Measurements from ENCODE around the gene LRRC63.
"Not testable (repeated sequence)": the region's sequence is repeated elsewhere in the genome, so short reads cannot be mapped to it uniquely, and the experiment has no call there.

LRRC63 gene

DNA sequence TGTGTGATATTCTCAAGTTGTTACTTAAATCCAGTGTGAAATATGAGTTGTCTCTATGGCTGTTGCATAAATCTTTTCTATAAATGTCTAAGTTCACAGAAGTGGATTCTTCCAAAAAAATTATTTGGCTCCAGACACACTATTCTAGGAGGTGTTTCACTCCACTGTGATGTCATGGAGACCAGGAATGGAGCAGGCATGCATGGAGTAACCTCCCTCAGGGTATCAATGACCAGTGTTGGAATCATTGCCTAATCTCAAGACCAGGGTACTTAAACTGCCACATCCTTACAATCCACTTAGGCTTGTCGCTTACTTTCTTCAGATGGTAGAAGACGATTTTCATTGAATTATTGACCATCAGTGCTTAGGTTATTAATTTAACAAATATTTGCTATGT, 55.4 kb downstream of the LRRC63 start:
- DNase-seq = no peak

DNA sequence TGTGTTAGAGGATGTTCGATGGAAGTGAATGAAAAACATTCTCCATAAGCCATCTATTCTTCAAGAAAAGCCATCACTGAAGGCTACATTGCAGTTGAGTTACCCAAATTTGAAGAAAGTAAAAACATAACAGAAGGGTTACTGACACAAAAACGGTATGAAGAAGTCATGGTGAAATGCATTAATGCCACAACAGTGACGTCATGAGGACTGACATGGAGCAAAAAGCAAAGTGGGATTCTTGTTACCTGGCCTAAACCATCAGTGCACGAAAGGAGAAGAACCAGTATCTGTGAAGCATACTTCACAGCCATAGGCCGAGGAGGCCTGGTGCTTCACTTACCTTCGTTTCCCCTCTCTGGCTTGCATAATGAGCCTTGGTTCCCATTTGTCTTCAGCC, 58.7 kb downstream of the LRRC63 start:
- no peak for DNase-seq

DNA sequence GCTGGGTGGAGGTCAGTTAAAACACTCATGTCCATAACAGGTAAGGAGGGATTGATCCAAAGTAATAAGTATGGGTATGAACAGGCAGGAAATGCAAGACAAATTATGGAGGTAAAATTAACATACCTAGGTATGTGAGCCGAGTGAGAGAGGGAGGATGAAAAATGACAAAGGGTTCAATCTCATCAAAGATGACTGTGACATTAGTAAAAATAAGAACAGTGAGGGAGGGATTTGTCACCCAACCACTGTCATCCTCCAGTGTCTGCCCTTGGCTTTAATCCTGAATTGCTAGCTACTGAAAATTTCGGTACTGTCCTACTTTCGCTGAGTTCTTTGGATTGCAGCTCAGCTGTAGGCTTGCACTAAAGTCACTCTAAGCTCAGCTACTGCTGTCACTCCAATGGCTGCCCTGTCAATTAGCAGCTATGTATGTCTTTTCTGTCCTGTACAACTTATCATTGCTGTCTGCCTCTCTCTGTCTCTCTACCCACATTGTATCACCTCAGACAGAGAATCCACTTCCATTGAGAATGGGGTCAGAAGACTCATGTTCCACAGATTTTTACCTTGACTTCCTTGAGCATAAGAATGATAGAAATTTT, 62.5 kb downstream of the LRRC63 start:
- DNase-seq = no peak

DNA sequence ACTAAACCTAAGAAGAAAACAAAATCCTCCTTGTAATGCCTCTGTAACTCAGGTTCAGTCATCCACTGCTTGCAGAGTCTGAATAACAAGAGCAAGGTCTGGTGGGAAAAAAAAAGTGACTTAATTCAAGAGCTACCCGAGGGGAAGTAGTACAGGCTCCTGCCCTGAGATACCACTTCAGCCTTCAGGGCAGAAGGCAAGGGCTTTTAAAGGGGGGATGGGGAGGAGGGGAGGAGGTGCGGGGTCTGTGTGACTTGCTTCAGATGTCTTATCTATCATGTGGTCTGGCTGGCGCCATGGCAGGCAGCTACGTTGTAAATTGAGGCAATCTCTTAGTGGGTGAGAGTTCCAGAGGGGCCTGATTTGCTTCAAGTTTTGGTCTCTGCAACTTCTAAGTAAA, 66.7 kb downstream of the LRRC63 start:
- DNase-seq = no peak

DNA sequence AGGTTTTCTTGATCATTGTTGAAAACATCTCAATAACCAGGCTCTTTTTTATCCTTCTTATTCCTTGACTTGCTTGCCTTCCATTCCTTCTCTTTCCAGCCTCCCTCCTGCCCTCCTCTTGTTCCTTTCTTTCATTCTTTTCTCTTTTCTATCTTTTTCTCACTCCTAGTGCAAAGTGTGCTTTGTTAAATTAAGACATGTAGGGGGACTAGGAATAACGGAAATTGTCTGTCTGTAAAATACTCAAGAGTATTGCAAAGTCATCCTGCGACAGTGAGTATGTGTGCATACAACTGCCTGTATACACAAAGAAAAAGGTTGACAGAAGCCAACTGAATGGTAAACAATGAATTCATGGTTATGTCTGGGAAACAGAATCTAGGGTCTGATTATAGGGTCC, 70.1 kb downstream of the LRRC63 start:
- DNase-seq = no peak

DNA sequence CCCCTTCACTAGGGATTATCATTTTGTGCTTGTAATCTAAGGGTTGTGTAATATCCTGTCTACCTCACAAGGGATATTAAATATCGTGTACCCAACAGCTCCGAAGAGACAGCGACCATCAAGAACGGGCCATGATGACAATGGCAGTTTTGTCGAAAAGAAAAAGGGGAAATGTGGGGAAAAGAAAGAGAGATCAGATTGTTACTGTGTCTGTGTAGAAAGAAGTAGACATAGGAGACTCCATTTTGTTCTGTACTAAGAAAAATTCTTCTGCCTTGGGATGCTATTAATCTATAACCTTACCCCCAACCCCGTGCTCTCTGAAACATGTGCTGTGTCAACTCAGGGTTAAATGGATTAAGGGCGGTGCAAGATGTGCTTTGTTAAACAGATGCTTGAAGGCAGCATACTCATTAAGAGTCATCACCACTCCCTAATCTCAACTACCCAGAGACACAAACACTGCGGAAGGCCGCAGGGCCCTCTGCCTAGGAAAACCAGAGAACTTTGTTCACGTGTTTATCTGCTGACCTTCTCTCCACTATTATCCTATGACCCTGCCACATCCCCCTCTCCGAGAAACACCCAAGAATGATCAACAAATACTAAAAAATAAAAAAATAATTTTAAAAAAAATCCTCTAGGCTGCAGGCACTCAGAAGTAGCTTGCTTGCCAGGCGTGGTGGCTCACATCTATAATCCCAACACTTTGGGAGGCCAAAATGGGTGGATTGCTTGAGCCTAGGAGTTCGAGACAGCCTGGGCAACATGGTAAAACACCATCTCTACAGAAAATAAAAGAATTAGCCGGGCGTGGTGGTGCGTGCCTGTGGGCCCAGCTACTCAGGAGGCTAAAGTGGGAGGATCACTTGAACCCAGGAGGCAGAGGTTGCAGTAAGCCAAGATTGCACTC, 72.4 kb downstream of the LRRC63 start:
- DNase-seq = not testable (repeated sequence)

DNA sequence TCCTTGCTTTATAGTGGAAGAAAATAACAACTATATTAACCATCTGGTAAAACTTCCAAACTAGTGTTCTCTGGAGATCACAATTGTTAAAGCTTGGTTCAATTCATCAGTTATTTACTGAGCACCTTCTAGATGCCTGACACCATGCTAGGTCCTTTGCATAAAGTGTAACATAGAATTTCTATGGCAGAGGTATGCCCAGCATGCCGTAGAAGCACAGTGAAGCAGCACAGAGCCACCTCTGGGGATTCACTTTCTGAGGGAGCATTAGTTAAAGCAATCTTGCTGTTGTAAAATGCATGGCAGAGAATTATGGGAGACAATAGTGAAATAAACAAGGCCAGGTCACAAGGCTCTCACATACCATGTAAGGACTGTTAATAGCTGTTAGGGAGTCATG, 75.2 kb downstream of the LRRC63 start:
- DNase-seq = no peak

DNA sequence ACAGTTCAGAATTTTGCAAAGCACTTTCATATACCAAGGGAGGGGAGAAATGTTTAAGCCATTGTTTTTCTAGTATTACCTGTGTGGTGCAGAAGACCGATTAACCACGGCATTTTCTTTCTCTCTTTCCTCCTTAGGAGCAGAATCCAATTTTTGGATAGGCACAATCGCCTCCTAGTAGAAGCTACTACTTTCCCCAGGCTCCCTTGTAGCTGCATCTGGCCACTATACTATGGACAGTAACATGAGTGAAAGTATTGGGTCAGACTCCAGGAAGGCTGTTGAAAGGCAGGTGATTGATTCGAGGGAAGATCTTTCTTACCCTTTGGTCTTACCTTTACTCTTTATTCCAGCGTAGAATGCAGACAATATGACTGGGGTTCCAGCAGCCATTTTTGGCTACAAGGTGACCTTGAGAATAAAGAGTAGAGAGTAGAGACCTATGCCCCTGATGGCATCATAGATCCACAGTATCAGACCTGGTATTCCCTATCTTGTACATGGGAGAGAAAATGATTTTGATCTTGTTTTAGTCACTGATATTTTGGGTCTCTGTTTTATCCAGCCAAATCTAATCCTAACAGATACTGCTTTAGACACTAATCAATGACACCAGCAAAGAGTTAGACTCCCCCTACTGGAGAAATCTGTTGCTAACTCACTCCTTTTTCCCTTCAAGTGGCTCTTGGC, 77.0 kb downstream of the LRRC63 start:
- DNase-seq = peak; percentile 12

DNA sequence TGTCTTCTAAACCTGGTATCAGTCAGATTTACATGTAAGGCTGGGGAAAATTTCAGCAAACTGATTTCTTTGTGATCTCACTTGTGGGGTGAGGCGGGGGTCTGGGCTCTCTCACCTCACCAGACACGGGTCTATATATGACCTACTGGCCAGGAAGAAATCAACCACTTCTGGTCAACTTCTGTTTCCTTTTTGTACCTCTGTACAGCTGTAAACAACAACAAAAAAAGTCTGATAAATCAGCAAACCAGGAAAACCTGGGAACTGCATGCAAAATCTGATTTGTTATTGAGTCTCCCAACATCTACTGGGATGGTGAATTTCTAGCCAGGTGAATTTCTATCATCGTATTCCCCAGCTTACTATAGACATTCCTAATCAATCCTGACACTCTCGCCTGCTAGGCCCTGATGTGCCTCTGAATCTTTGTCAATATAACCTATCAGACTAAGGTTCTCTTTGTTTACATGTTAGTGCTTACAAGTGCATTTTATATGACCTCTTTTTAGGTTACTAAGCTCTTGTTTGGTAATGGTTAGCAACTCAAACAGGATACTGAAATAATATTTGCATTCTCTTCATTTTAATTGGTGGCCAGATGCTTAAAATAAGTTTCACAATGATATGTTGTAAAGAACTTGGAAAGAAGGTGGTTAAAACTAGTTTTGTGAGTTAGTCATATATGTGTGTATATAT, 77.7 kb downstream of the LRRC63 start:
- DNase-seq = no peak

DNA sequence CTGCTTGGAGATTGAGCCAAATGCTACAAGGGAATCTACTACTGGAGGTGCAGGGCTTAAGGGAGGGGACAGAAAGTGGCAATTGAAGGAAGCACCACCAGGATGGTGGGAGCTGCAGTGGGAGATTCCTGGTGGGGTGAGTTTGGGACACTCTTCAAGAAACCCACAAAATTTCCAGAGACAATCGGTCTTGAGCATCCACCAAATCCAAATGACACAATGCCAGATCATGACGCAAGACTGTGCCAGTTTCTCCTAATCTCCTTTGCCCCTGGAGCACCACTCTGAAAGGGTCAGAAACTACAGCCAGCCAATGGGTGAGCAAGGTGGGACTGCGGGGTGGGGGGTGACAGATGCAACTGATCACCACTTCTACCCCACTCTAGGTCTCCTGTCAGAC, 78.7 kb downstream of the LRRC63 start:
- DNase-seq = no peak

DNA sequence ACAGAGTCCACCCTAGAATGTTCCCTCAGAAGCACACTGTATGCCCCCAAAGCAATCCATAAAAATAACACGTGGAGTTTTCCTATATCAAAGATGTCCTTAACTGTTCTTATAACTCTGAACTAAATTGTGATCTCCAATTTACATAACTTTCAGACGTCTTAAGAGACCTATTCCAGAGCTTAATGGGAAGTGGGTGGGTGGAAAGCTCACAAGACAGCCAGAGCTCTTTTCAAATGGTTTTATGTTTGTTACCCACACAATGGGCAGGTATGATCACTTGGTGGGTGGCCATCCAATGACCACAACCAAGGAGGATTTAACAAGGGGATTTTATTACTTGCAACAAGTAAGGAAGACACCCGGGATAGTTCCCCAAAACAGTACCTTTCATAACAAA, 81.7 kb downstream of the LRRC63 start:
- DNase-seq = no peak

DNA sequence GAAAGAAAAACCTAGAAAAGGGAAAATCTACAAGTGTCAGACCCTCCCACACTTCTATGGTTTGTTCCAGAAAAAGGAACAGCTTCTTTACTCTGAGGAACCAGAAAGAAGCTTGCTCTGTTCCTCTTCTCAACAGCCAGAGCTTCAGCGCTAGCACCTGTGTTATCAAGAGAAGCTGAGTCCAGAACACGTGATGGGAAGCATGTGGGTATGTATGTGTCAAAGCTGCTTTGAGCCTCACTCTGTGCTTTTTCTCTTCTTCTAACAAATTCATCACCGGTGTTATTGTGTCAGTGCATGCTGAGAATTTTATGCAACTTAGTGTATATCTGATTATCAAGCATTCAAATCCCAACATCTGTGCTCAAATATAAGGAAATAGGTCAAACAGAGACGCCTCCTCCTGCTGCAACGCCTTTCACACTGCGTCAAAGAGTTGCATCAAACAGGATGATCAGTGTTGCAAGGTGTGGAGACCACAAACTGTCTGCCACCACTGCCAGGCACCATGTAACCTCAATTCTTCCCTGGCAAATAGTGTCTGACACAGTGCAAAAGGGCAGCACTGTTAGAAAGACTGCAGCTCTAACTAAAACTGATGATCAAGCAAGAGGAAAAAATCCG, 83.9 kb downstream of the LRRC63 start:
- no peak for DNase-seq

DNA sequence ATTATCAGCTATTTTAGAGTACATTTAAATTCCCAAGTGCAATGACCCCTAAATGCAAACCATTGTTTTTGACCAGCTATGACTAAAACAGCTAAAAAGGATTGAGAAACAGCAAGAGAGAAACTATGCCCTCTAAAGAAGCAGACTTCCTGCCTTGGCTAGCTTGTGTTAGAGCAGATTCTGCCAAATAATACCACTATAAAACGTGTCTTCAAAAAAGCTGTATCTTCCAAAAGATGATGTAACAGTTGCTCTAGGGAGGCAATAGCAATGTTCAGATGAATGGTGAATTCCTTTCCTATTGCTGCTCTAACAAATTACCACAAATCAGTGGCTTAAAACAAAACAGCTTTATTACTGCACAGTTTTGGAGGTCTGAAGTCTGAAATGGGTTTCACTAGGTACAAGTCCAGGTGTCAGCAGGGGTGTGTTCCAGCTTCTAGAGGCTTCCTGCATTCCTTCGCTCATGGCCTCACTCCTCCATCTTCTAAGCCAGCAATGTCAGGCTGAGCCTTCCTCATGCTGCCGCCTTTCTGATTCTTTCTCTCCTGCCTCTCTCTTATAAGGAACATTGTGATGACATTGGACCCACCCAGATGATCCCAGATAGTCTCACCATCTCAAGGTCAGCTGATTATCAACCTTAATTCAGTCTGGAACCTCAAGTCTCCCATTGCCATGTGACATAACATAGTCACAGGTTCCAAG, 84.5 kb downstream of the LRRC63 start:
- no peak for DNase-seq

DNA sequence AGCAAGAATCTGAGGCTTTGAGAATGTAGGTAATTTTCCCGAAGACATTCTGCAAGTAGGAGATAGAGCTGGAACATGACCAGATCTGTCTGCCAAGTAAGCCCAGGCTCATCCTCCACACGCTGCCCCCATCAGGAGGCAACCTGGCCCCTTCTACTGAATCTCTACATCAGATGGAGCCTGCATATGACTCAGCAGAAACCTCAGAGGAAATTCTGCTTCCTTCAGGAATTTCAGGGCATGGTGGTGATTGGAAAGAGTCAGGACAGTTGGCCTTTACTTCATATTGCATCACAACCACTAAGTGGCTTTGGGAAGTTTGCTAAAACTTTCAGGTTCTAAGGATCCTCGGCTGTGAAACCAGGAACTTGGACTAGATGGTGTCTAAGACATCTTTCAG, 85.2 kb downstream of the LRRC63 start:
- DNase-seq = no peak

DNA sequence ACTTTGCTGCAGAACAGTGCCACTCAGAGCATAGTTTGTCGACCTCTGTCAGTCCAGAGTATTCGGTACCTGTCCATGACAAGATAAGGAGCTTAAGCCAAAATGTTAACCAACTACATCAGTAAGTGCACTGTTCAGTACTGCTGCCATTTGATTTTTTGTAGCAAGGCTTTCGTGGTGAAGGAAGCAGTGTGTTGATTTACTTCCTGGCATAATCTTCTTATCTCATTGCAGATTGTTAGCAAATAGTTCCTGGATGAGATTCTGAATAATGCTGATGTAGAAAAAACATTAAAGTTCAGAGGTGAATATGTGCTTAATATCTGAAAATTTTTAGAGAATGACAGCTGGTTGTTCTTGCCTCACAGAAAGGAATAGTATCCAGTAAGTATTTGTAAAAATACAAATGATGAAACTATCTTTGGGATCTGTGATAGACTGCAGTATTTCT, 85.7 kb downstream of the LRRC63 start:
- DNase-seq = no peak

DNA sequence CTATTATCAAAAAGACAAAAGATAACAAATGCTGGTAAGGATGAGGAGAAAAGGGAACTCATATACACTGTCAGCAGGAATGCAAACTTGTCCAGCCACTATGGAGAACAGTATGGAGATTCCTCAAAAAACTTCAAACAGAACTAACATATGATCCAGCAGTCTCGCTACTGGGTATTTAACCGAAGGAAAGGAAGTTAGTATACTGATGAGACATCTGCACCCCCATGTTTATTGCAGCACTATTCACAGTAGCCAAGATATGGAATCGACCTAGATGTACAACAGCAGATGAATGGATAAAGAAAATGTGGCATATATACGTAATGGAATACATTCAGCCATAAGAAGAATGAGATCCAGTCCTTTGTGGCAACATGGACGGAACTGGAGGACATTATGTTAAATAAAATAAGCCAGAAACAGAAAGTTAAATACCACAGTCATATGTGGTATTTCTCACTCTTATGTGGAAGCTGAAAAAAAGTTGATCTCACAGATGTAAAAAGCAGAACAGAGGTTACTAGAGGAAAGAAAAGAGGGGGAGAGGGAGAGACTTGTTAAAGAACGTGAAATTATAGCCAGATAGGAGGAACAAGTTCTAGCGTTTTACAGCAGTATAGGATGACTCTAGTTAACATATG, 92.1 kb downstream of the LRRC63 start:
- no peak for DNase-seq

DNA sequence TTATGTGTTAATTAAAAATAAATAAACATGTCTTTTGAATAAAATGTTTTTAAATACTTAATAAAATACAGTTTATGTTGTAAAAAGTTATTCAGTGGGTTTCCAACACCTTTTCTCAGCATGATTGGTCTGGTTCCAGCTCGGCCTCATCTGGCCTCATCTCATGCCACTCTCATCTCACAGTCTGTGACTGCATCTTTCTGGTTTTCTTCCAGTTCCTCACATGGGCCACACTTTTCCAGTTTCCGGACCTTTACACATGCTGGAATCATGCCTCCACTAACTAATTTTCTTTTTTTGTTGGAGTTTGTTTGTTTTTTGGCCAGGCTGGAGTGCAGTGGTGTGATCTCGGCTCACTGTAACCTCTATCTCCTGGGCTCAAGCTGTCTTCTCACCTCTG, 92.8 kb downstream of the LRRC63 start:
- no peak for DNase-seq

DNA sequence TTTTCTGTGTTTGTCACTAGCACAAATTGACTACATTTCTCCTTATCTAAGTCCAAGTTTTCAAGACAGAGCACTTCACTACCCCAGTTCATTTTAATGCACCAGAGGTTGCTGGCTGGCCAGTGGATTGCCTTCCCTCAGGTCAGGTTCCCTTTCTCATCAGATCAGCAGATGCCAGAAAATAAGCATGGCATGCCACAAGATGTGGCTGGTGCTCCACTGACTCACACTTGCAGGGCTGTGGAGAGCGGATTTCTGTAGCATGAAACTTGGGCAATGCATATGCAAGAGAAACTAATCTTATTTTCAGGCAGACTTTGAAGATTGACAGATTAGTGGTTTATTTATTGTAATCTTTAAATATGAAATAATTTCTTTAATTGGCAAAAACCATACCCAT, 95.8 kb downstream of the LRRC63 start:
- DNase-seq = no peak

DNA sequence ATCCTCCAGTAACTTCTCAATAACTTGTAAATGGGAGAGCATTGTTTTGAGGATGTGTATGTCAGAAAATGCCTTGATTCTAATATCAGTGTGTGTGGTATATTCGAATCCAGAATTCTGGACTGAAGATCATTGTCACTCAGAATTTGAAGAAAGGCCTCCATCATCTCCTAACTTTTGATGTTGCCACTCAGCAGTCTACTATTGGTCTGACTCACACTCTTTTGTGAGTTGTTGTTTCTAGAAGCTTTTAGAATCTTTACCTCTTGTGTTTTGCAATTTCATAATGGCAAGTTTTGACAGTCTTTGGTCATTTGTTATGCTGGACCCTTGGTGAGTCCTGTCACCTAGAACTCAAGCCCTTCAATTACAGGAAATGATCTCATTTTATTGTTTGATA, 98.3 kb downstream of the LRRC63 start:
- DNase-seq = no peak

DNA sequence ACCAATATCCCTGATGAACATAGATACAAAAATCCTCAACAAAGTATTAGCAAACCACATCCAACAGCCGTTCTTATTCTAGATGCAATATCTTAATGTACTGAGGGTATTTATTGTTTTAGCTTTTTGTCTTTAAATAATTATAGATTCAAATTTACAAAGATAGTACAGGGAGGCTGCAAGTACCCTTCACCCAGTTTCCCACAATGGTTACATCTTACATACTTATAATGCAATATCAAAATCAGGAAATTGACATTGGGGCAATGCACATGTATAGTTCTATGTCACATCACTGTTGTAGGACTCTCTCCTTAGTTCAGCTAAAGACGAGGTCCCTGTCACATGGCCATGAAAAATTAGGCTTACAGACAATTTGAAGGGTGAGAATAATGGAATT, 99.5 kb downstream of the LRRC63 start:
- no peak for DNase-seq

DNA sequence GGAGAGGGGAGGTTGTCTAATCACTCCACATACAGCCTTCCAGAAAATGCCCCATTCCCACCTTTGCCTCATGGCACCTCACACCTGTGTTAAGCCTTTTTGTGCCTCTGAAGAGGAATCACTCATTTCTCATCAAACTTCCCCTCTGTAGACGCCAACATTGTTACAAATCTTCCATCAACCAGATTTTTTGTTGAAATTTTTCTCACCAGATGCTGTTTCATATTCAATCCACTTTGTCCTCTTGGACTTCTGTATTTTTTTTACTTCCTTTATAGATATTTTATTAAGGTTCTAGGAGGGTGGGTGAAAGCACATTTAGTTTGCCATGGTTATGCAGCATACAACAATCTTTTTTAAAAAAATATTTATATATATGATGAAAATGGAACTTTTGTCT, 101.3 kb downstream of the LRRC63 start:
- no peak for DNase-seq

Data from right kidney (tissue), 1 donor.